Esophagus mucosa (tissue), 1 donor: ENCODE data around the gene TMEM51. TPM values are rescaled to one million over a fixed set of nuclear protein-coding genes. Genes with fewer than 3 reads are reported as not detected.

Experiments used
- ATAC-seq: fragments of 200-7000 bp; cut with Tn5 transposase; one replicate; pipeline ENCODE4 v1.9.1; 2020
- total RNA-seq: library from RNA; stranded (reverse); gene quantifications from one replicate; pipeline ENCODE4 v1.2.4, GENCODE V29; 2023
- donor health status: DM: yes; HTN: yes; CAD: no.

The TMEM51 gene
- total RNA-seq, 1 donor from 2014 or later = 22.5 TPM

DNA sequence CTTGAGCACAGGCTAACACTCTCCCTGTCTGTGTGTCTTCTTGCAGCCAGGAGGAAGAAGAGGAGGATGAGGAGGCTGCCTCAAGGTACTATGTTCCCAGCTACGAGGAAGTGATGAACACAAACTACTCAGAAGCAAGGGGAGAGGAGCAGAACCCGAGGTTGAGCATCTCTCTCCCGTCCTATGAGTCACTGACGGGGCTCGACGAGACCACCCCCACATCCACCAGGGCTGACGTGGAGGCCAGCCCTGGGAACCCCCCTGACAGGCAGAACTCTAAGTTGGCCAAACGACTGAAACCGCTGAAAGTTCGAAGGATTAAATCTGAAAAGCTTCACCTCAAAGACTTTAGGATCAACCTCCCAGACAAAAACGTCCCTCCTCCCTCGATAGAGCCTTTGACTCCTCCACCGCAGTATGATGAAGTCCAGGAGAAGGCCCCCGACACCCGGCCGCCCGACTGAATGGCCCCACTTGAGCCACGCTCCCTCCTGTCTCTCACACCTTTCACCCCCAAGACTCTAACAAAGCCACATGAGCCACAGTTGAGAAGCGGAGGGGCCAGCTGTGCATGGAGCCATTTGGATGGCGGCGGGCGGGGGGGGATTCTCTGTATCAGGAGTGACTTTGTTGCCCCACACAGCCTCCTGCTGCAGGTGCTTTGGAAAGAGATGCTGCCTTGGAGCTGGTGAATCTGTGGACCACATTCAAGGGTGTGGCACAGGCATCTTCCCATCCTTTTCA lies 65.9 kb downstream of the TMEM51 start:
- ATAC-seq = no peak

GRCh38 chr1:15220024-15220392 lies 66.5 kb downstream of the TMEM51 start:
- ATAC-seq = no peak

DNA sequence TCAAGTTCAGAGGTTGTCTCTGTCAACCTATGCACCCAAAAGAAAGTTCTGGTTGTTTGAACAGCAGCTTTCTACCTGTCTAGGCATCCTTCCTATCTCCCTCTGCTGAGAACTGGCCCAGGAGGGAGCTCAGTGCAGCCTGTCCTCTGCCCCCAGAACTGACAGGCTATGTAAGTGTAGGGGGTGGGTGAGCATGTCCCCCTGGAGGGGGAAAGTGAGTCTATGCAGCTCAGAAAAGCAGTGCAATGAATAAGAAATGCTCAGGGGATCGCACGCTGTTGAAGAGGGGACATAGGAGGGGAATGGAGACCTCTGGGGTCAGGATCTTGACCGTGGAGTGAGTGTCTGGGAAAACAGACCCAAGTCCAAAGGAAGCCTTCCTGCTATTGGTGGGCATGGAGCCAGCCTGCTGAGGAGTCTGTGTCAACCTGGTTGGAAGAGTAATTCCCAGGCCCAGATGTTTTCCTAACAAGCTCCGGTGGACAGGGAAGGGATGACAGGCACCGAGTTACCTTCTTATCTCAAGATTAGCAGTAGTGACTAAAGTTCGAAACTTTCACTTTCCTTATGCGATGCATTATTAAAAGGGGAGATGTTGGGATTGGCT lies 67.4 kb downstream of the TMEM51 start:
- ATAC-seq = no peak

DNA sequence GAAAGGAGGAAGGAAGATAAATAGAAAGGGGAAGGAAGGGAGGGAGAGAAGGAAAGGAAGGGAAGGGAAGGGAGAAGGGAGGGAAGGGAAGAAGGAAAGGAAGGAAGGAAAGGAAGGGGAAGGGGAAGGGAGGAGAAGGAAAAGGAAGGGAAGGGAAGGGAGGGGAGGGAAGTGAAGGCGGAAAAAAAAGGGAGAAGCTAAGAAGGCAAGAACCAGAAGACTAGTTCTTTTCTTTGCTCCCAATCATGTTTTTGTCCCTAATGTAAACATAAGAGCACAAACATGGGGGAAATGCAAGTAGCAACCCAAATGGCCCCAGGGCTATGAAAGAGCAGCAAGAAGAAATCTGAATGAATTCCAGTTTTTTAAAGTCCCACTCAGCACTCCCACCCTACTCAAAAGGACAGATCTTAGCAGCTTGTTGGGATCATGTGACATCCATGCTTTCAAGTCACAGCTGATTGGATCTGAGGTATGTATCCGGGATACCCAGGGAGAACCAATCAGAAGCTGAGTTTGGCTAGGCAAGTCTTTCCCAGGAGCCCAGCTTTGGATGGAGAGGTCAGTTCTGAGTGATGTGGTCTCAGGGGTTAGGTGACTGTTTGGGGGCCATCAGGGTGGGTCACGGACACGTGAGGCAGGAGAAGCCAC lies 69.2 kb downstream of the TMEM51 start:
- ATAC-seq = no peak

DNA sequence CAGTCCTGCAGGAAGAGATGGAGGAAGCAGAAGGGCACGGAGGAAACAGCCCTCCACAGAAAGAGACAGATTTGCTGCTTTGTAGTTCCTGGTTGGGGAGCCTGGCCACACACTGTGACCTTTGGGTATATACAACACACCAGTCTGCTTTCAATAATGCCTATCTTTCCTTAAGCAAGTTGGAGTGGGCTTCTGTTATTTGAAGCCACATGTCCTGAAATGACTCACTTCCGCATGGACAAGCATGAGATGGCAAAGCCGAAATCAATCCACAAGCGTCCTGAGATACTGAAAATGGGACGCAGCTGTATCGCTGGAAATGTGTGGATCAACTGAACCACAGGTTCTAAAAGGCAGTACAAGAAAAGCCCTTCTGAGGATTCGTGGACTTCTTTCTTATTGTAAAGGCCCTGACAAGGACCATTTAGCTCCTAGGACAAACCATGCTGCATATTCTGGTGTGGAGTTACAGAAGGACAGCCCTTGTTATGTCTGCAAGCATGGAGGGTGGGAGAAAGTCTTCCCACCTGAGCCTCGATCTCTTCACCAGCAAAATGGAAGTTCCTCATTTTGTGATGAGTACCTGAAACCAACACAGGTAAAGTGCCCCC lies 70.8 kb downstream of the TMEM51 start:
- ATAC-seq = no peak

DNA sequence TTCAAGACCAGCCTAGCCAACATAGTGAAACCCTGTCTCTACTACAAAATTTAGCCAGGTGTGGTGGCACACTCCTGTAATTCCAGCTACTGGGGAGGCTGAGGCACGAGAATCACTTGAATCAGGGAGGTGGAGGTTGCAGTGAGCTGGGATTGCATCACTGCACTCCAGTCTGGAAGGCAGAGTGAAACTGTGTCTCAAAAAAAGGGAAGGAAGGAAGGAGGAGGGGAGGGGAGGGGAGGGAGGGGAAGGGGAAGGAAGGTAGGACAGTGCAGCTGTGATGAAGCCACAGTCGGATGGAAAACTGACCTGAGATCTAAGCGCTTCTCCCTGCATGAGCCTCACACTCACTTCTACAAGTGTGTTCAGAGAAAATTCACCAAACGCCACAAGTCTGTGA lies 71.4 kb downstream of the TMEM51 start:
- no peak for ATAC-seq

DNA sequence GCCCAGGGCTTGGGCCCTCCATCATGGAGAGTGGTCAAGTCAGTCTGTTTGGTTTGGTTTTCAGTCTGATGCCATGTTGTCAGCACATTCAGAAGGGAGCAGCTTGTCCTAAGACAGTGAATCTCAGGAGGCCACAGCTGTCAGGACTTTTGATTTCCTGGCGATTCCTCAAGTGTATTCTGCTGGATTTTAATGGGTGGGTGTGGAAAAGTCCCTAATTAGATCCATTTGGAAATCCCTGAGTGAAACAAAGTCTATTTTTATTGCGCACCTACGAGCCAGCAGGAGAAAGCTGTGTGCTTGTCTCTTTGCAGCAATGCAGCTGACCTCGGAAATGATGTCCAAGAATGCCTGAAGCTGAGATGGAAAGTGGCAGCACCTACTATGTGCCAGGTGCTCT lies 71.9 kb downstream of the TMEM51 start:
- ATAC-seq = no peak

- no peak for ATAC-seq
Measured at GRCh38 chr1:15226388-15227255, 73.1 kb downstream of the TMEM51 start.

DNA sequence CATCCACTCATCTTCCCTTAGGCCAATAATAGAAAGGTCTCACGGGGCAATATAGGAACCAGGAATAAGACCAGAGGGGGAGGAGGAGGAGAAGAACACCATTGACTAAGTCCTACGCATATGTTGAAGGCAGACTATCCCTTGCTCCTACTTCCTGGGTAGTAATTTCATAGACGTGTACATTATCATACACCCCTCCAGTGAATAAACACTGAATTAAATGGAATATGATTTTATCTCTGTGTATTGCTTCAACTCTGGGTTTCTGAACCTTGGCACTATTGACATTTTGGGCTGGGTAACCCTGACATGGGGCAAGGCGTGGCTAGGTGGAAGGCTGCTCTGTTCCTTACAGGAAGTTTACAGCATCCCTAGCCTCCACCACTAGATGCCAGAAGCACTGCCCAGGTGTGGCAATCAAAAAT lies 76.2 kb downstream of the TMEM51 start:
- ATAC-seq = peak; percentile 68

- no peak for ATAC-seq
Measured at GRCh38 chr1:15231714-15232201, 78.2 kb downstream of the TMEM51 start.

DNA sequence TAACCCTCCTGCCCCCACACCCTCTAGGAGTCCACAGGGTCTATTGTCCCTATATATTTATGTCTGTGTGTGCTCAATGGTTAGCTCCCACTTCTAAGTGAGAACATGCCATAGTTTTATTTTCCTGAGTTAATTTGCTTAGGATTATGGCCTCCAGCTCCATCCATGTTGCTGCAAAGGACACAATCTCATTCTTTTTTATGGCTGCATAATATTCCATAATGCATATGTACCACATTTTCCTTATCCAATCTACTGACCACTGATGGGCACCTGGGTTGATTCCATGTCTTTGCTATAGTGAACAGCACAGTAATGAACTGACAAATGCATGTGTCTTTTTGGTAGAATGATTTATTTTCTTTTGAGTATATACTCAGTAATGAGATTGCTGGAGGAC lies 80.1 kb downstream of the TMEM51 start:
- ATAC-seq = no peak

DNA sequence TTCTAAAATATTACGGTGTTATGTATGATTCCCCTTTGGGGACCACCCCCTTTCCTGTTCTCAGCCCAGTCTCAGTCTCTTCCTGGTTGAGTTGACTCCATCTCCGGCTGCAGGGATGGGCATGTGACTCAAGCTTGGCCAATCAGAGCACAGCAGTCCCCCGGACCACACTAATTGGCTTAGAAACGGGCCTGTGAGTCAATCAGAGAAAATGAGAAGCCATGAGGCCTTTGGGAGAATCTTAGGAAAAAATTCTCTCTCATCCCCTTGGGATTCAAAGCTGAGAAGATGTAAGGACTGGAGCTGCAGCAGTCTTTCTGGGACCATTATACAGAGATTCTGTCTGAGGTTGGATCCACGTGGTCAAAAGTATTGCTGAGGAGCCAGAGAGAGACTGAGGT lies 82.8 kb downstream of the TMEM51 start:
- ATAC-seq = no peak

- ATAC-seq = no peak
Measured at GRCh38 chr1:15236746-15237145, 83.2 kb downstream of the TMEM51 start.

DNA sequence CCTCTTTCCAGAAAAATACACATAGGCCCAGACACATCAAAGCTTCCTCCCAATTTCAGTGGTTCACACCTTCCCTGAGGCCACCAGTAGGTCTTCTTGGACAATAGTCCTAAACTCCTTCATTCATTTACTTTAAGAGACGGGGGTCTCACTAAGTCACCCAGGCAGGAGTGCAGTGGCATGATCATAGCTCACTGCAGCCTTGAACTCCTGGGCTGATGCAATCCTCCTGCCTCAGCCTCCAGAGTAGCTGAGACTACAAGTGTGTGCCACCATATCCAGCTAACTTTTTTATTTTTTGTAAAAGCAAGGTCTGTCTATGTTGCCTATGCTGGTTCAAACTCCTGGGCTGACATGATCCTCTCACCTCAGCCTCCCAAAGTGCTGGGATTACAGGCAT lies 85.2 kb downstream of the TMEM51 start:
- no peak for ATAC-seq

DNA sequence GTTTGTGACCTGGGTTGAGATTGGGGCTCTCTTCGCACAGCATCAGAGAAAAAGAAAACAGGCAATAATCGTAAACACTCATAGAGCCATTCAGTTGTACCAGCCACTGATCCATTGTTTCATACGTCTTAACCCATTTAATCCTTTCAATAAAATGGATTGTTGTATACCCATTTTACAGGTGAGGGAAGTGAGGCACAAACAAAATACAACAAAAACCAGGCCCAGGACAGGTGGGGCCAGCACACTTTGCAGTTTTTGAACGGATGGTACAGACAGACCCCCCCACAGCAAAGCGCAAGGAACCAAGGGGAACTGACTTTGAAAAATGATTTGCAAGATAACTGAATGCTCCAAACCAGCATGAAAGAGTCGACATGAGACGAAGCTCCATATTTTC lies 89.2 kb downstream of the TMEM51 start:
- ATAC-seq = no peak

GRCh38 chr1:15243275-15244043 lies 89.9 kb downstream of the TMEM51 start:
- ATAC-seq = no peak

DNA sequence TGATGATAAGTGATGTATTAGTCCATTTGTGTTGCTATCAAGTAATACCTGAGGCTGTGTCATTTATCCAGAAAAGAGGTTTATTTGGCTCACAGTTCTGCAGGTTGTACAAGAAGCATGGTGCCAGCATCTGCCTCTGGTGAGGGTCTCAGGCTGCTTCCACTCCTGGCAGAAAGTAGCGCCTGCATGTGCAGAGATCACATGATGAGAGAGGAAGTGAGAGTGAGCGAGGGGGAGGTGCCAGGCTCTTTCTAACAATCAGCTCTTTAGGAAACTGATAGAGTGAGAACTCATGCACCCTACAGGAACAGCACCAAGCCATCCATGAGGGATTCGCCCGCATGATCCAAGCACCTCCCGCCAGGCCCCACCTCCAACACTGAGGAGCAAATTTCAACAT lies 91.3 kb downstream of the TMEM51 start:
- no peak for ATAC-seq

DNA sequence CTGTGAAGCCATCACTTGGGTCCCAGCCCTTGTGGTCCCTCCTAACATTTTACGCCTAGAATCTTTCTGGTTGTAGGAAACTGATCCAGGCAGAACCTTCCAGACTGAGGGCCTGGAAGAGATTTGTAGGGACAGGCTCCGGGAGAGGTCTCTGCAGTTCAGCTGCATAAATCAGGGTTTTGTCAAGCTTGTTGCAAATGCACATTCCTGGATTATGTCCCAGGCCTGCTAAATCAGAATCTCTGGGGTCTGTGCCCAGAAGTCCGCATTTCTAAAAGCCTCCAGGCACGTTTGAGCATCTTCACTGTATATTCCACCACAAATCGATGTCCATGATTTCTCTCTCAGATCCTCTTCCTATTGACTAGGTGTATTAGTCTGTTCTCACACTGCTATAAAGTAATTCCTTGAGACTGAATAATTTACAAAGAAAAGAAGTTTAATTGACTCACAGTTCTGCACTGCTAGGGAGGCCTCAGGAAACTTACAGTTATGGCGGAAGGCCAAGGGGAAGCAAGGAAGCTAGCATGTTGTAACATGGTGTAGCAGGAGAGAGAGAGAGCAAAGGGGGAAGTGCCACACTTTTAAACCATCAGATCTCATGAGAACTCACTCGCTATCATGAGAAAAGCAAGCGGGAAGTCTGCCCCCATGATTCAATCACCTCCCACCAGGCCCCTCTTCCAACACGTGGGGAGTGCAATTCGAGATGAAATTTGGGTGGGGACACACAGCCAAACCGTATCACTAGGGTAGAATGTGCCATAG lies 92.2 kb downstream of the TMEM51 start:
- ATAC-seq = peak; percentile 72

- peak; percentile 88 for ATAC-seq
Measured at GRCh38 chr1:15246960-15247614, 93.5 kb downstream of the TMEM51 start, which contains the start of gene FHAD1. Gene FHAD1 (plus strand): TSS chr1:15247223. CDS start chr1:15251785, 4,562 bp downstream.

DNA sequence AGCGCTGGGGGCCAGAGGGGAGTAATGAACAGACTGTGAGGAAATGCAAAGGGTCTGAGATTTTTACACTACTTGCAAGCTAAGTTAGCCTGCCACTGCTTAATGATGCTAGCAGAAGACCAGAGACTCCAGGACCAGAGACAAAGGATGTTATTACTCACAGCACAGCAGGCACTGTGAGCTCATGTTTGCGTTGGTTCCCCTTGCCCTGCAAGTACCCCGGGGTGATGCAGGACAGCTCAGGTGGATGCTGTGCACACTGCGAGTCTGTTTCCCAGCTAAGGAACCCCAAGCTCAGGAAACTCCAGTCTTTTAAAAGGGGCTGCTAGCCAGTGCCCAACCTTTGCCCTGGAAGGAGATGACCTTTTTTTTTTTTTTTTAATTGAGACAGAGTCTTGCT lies 94.7 kb downstream of the TMEM51 start:
- no peak for ATAC-seq
